ENCODE data around the gene IPO11. TPM values are rescaled to one million over a fixed set of nuclear protein-coding genes. Genes with fewer than 3 reads are reported as not detected.
"Not testable (repeated sequence)": the region's sequence is repeated elsewhere in the genome, so short reads cannot be mapped to it uniquely, and the experiment has no call there.

IPO11 gene
- total RNA-seq, 1 experiment from 2014 or later: 47.1 TPM

- no TSS peak for BruUV-seq (replicated peaks)
- Histone ChIP-seq H3K4me2 (no peak overlapping the region), H3F3A (ENCODE audit: insufficient read depth, low read depth) (no peaks in the 10 kb centered on the region), H3K9me3 (ENCODE audit: insufficient read depth, low read depth) (no peaks in the 10 kb centered on the region), H3K27me3 (ENCODE audit: insufficient read depth, low read depth) (no peaks in the 10 kb centered on the region), H3K9me2 (ENCODE audit: insufficient read depth) (no peaks in the 10 kb centered on the region), H2AFZ (no peak overlapping the region), H4K20me1 (ENCODE audit: insufficient read depth) (no peaks in the 10 kb centered on the region), H3K27ac (no peak overlapping the region), H3K4me1 (replicated peaks; ENCODE audit: insufficient read depth) (no peaks in the 10 kb centered on the region), H3K4me3 (no peak overlapping the region), H3K36me3 (ENCODE audit: low read depth) (no peaks in the 10 kb centered on the region), H3K79me2 (ENCODE audit: low read depth) (no peaks in the 10 kb centered on the region)
- TF ChIP-seq EZH2 (IDR thresholded peaks at IDR 0.05; ENCODE audit: low read depth) (no peak), CTCF (conservative IDR thresholded peaks at IDR 0.05) (no peak)
- no peak for DNase-seq
- ChIA-PET POLR2A (ENCODE audit: unreplicated experiment) (no interaction called here), CTCF (no interaction called here)
- intact Hi-C loops (cut with micrococcal nuclease; ENCODE audit: unreplicated experiment): no loop called here
Measured at GRCh38 chr5:62621280-62621679, 208.7 kb downstream of the IPO11 start.

GRCh38 chr5:62623271-62623670 lies 210.7 kb downstream of the IPO11 start:
- no peak overlapping the region for H3K4me2 ChIP-seq
- H3K36me3 ChIP-seq (ENCODE audit: low read depth): no peaks in the 10 kb centered on the region
- H3K79me2 ChIP-seq (ENCODE audit: low read depth): no peaks in the 10 kb centered on the region
- no peak overlapping the region for H3K4me3 ChIP-seq
- no peak overlapping the region for H3K27ac ChIP-seq
- no TSS peak for BruUV-seq (replicated peaks)
- no peaks in the 10 kb centered on the region for H3K9me3 ChIP-seq (ENCODE audit: insufficient read depth, low read depth)
- intact Hi-C loops (cut with micrococcal nuclease; ENCODE audit: unreplicated experiment): no loop called here
- H2AFZ ChIP-seq: no peak overlapping the region
- no peaks in the 10 kb centered on the region for H3K27me3 ChIP-seq (ENCODE audit: insufficient read depth, low read depth)
- DNase-seq: no peak
- POLR2A ChIA-PET (ENCODE audit: unreplicated experiment): no interaction called here
- TF ChIP-seq EZH2 (IDR thresholded peaks at IDR 0.05; ENCODE audit: low read depth): no peak
- TF ChIP-seq CTCF (conservative IDR thresholded peaks at IDR 0.05): no peak
- H4K20me1 ChIP-seq (ENCODE audit: insufficient read depth): no peaks in the 10 kb centered on the region
- H3F3A ChIP-seq (ENCODE audit: insufficient read depth, low read depth): no peaks in the 10 kb centered on the region
- CTCF ChIA-PET: no interaction called here
- no peaks in the 10 kb centered on the region for H3K4me1 ChIP-seq (replicated peaks; ENCODE audit: insufficient read depth)
- no peaks in the 10 kb centered on the region for H3K9me2 ChIP-seq (ENCODE audit: insufficient read depth)

- DNase-seq; H4K20me1 ChIP-seq (ENCODE audit: insufficient read depth); intact Hi-C loops (cut with micrococcal nuclease; ENCODE audit: unreplicated experiment); H3K4me3 ChIP-seq; H3K27ac ChIP-seq; POLR2A ChIA-PET (ENCODE audit: unreplicated experiment); H3K4me2 ChIP-seq; H2AFZ ChIP-seq; H3K27me3 ChIP-seq (ENCODE audit: insufficient read depth, low read depth); BruUV-seq (replicated peaks); CTCF ChIA-PET; H3K4me1 ChIP-seq (replicated peaks; ENCODE audit: insufficient read depth); H3F3A ChIP-seq (ENCODE audit: insufficient read depth, low read depth); H3K9me3 ChIP-seq (ENCODE audit: insufficient read depth, low read depth); H3K36me3 ChIP-seq (ENCODE audit: low read depth); H3K79me2 ChIP-seq (ENCODE audit: low read depth); H3K9me2 ChIP-seq (ENCODE audit: insufficient read depth): not testable (repeated sequence)
Measured at GRCh38 chr5:62624436-62624835, 211.9 kb downstream of the IPO11 start.

GRCh38 chr5:62626534-62626933 lies 214.0 kb downstream of the IPO11 start:
- no TSS peak for BruUV-seq (replicated peaks)
- Histone ChIP-seq H3K4me3 (no peak overlapping the region), H3K27ac (no peak overlapping the region), H3K4me2 (no peak overlapping the region), H3K27me3 (ENCODE audit: insufficient read depth, low read depth) (no peaks in the 10 kb centered on the region), H3K36me3 (ENCODE audit: low read depth) (no peaks in the 10 kb centered on the region), H4K20me1 (ENCODE audit: insufficient read depth) (no peaks in the 10 kb centered on the region), H3K9me2 (ENCODE audit: insufficient read depth) (no peaks in the 10 kb centered on the region), H3F3A (ENCODE audit: insufficient read depth, low read depth) (no peaks in the 10 kb centered on the region), H3K79me2 (ENCODE audit: low read depth) (no peaks in the 10 kb centered on the region), H3K4me1 (replicated peaks; ENCODE audit: insufficient read depth) (no peaks in the 10 kb centered on the region), H3K9me3 (ENCODE audit: insufficient read depth, low read depth) (no peaks in the 10 kb centered on the region), H2AFZ (no peak overlapping the region)
- CTCF ChIA-PET: no interaction called here
- POLR2A ChIA-PET (ENCODE audit: unreplicated experiment): no interaction called here
- intact Hi-C loops (cut with micrococcal nuclease; ENCODE audit: unreplicated experiment): no loop called here
- no peak for DNase-seq
- TF ChIP-seq EZH2 (IDR thresholded peaks at IDR 0.05; ENCODE audit: low read depth) (no peak), CTCF (conservative IDR thresholded peaks at IDR 0.05) (no peak)
